GM23338 (cell line): ENCODE results near the gene TMIGD3. TPM values are rescaled to one million over a fixed set of nuclear protein-coding genes. Genes with fewer than 3 reads are reported as not detected.

ENCODE experiments used
- ATAC-seq: fragments of 200-7000 bp; cut with Tn5 transposase; 3 replicates; pipeline ENCODE4 v1.9.1; 2020
- DNase-seq: peaks from one replicate; pipeline ENCODE4 v3.0.0-alpha.2; 2015; ENCODE audit warnings: low spot score
- H2AFZ ChIP-seq: fragments of 200-600 bp; sonication (generic); 2 replicates; pipeline ENCODE4 v1.8.0; 2016; ENCODE audit warnings: antibody characterized with exemption, mild to moderate bottlenecking, moderate library complexity
- H3F3A ChIP-seq: fragments of 200-600 bp; sonication (generic); replicated peaks from 2 replicates; pipeline ENCODE4 v1.8.0; 2017; ENCODE audit warnings: antibody characterized with exemption, mixed run types, low read depth
- H3K27ac ChIP-seq: fragments of 200-600 bp; sonication (generic); 2 replicates; pipeline ENCODE4 v1.6.1; 2016; ENCODE audit warnings: low read depth
- H3K27me3 ChIP-seq: fragments of 200-600 bp; sonication (generic); 2 replicates; pipeline ENCODE4 v1.8.0; 2016; ENCODE audit warnings: mild to moderate bottlenecking, mixed run types, moderate library complexity; ENCODE audit not compliant: insufficient read depth
- H3K36me3 ChIP-seq: fragments of 200-600 bp; sonication (generic); 2 replicates; pipeline ENCODE4 v1.8.0; 2016; ENCODE audit warnings: mild to moderate bottlenecking; ENCODE audit not compliant: insufficient read depth
- H3K4me1 ChIP-seq: fragments of 200-600 bp; sonication (generic); 2 replicates; pipeline ENCODE4 v1.8.0; 2016; ENCODE audit warnings: mild to moderate bottlenecking, moderate library complexity; ENCODE audit not compliant: insufficient read depth
- H3K4me2 ChIP-seq: fragments of 200-600 bp; sonication (generic); 2 replicates; pipeline ENCODE4 v1.7.1; 2017; ENCODE audit warnings: mixed run types
- H3K4me3 ChIP-seq: fragments of 200-600 bp; sonication (generic); 2 replicates; pipeline ENCODE4 v1.6.1; 2016; ENCODE audit warnings: mixed run types
- H3K79me2 ChIP-seq: fragments of 200-600 bp; sonication (generic); replicated peaks from 2 replicates; pipeline ENCODE4 v1.8.0; 2017; ENCODE audit warnings: mild to moderate bottlenecking; ENCODE audit not compliant: insufficient read depth
- H3K9me2 ChIP-seq: fragments of 200-600 bp; sonication (generic); 2 replicates; pipeline ENCODE4 v1.8.0; 2017; ENCODE audit not compliant: insufficient read depth
- H4K20me1 ChIP-seq: fragments of 200-600 bp; sonication (generic); replicated peaks from 2 replicates; pipeline ENCODE4 v1.8.0; 2017; ENCODE audit warnings: mild to moderate bottlenecking; ENCODE audit not compliant: insufficient read depth
- H3K27ac Mint-ChIP-seq: 2 replicates; pipeline ENCODE4 v1.8.0; 2020; ENCODE audit warnings: inconsistent platforms, mild to moderate bottlenecking, moderate library complexity, mixed read lengths
- H3K27me3 Mint-ChIP-seq: 3 replicates; pipeline ENCODE4 v1.8.0; 2022; ENCODE audit warnings: low read depth, mild to moderate bottlenecking, moderate library complexity, mixed read lengths, inconsistent platforms; ENCODE audit not compliant: insufficient read depth, poor library complexity
- H3K36me3 Mint-ChIP-seq: 3 replicates; pipeline ENCODE4 v1.8.0; 2021; ENCODE audit warnings: low read depth, mild to moderate bottlenecking, inconsistent platforms, moderate library complexity, mixed read lengths
- H3K4me1 Mint-ChIP-seq: 3 replicates; pipeline ENCODE4 v1.8.0; 2020; ENCODE audit warnings: mild to moderate bottlenecking, inconsistent platforms, mixed read lengths
- H3K4me3 Mint-ChIP-seq: 3 replicates; pipeline ENCODE4 v1.8.0; 2021; ENCODE audit warnings: moderate library complexity, mild to moderate bottlenecking, inconsistent platforms, mixed read lengths
- H3K9me3 Mint-ChIP-seq: 3 replicates; pipeline ENCODE4 v1.8.0; 2020; ENCODE audit warnings: moderate library complexity, mild to moderate bottlenecking, inconsistent platforms, mixed read lengths
- CREB1 ChIP-seq: fragments of 250-450 bp; sonication (Bioruptor Pico); IDR thresholded peaks from 2 replicates; pipeline ENCODE4 v1.5.0; 2020; ENCODE audit warnings: low read depth, mild to moderate bottlenecking, moderate library complexity
- ETS1 ChIP-seq: IDR thresholded peaks from 2 replicates; pipeline ENCODE4 v1.6.1; 2016; ENCODE audit warnings: antibody characterized with exemption
- EZH2phosphoT487 ChIP-seq: fragments of 200-600 bp; sonication (generic); IDR thresholded peaks from one replicate; pipeline ENCODE4 v1.8.1; 2018; ENCODE audit warnings: antibody characterized with exemption; ENCODE audit not compliant: unreplicated experiment
- JUNB ChIP-seq: IDR thresholded peaks from one replicate; pipeline ENCODE4 v1.6.1; 2016; ENCODE audit warnings: antibody characterized with exemption; ENCODE audit not compliant: unreplicated experiment
- NANOG ChIP-seq: IDR thresholded peaks from 2 replicates; pipeline ENCODE4 v1.6.1; 2016; ENCODE audit warnings: antibody characterized with exemption, borderline replicate concordance
- POLR2AphosphoS5 ChIP-seq: IDR thresholded peaks from 2 replicates; pipeline ENCODE4 v1.6.1; 2016; ENCODE audit warnings: antibody characterized with exemption, low read depth
- ZNF114 ChIP-seq: fragments of 250-450 bp; sonication (Bioruptor Pico); IDR thresholded peaks from 2 replicates; pipeline ENCODE4 v1.5.0; 2020; ENCODE audit warnings: mild to moderate bottlenecking, moderate library complexity
- ZNF331 ChIP-seq: fragments of 250-450 bp; sonication (Bioruptor Pico); IDR thresholded peaks from 2 replicates; pipeline ENCODE4 v1.5.0; 2020; ENCODE audit warnings: low read depth, mild to moderate bottlenecking, moderate library complexity
- ZNF462 ChIP-seq: fragments of 250-450 bp; sonication (Bioruptor Pico); IDR thresholded peaks from 2 replicates; pipeline ENCODE4 v1.5.0; 2020; ENCODE audit warnings: mild to moderate bottlenecking, moderate library complexity
- polyA plus RNA-seq: library from polyadenylated mRNA; unstranded; fragments of >200 nt; fragmentation: Nextera tagmentation; extraction: Ambion mirVana; gene quantifications from 2 replicates; pipeline ENCODE4 v1.2.1, GENCODE V29; 2016
- total RNA-seq: library from RNA; depleted of rRNA; stranded (reverse); fragments of >200 nt; shearing (Covaris generic); gene quantifications from 2 replicates; pipeline ENCODE4 v1.2.3, GENCODE V29; 2014

Gene TMIGD3
- total and polyA plus RNA-seq, 2 experiments from 2014 or later, result not detected

- TF ChIP-seq ZNF462 (CRISPR knock-in tag) (no peak), ZNF331 (CRISPR knock-in tag) (no peak), ZNF114 (CRISPR knock-in tag) (no peak), CREB1 (CRISPR knock-in tag) (no peak)
Measured at GRCh38 chr1:111474521-111474920, 28.9 kb downstream of the TMIGD3 start (continued).

- H3K4me2 ChIP-seq, result no peak overlapping the region
- TF ChIP-seq ZNF462 (CRISPR knock-in tag) (no peak), ZNF331 (CRISPR knock-in tag) (no peak), EZH2phosphoT487 (no peak), POLR2AphosphoS5 (no peak), JUNB (no peak), ETS1 (no peak), NANOG (no peak)
Measured at GRCh38 chr1:111474106-111474505, 29.3 kb downstream of the TMIGD3 start.

More at GRCh38 chr1:111474106-111474505, 29.3 kb downstream of the TMIGD3 start:
- Histone ChIP-seq H3K79me2 (no peaks in the 10 kb centered on the region), H3K9me2 (no peaks in the 10 kb centered on the region), H3K4me1 (no peaks in the 10 kb centered on the region), H4K20me1 (no peaks in the 10 kb centered on the region), H3K4me3 (no peak overlapping the region), H3K27me3 (no peaks in the 10 kb centered on the region), H3F3A (no peaks in the 10 kb centered on the region), H2AFZ (no peak overlapping the region), H3K27ac (no peak overlapping the region), H3K36me3 (no peaks in the 10 kb centered on the region)
- no peaks in the 10 kb centered on the region for H3K9me3 Mint-ChIP-seq
- DNase-seq (no peak), ATAC-seq (no peak)
- H3K4me3 Mint-ChIP-seq, result no peak overlapping the region
- H3K36me3 Mint-ChIP-seq, result no peaks in the 10 kb centered on the region
- no peaks in the 10 kb centered on the region for H3K27me3 Mint-ChIP-seq
- H3K4me1 Mint-ChIP-seq, result no peaks in the 10 kb centered on the region
- H3K27ac Mint-ChIP-seq, result no peak overlapping the region
